H4 (cell line): ENCODE measurements around the gene JUNB. TPM values are rescaled to one million over a fixed set of nuclear protein-coding genes. Genes with fewer than 3 reads are reported as not detected.

Experiments used
- DNase-seq: peaks from one replicate; pipeline ENCODE4 v3.0.0-alpha.2; 2015; ENCODE audit warnings: low spot score
- total RNA-seq: library from RNA; depleted of rRNA; stranded (reverse); fragments of >200 nt; shearing (Covaris generic); gene quantifications from 2 replicates; pipeline ENCODE4 v1.2.3, GENCODE V29; 2014; rRNA removed

Gene JUNB
- total RNA-seq, 1 experiment from 2014 or later = 55.7 TPM

DNA sequence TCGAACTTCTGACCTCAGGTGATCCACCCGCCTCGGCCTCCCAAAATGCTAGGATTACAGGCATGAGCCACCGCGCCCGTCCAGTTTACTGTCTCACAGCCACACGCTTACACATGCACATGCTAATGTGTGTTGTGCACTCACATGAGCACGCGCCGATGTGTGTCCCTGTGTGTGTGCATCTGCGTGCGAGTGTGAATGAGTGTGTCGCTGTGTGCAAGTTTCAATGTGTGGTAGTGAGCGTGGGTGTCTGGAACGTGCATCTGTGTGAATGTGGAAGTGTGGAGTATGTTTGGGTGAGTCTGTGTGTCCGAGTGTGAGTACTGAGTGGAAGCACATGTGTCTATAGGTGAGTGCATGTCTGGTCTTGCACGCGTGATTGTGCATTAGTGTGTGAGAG is 51.2 kb downstream of the JUNB start:
- no peak for DNase-seq

Other genes with a start within 250 kb of the JUNB start
- 4.1 and 5.3 TPM in 2 replicates for gene ZNF564, start 240.0 kb upstream of the JUNB start, total RNA-seq
- gene ZNF490, start 180.7 kb upstream of the JUNB start, total RNA-seq = 2.6 and 5.7 TPM in 2 replicates
- 8.1 and 8.5 TPM in 2 replicates for gene ZNF791, start 180.6 kb upstream of the JUNB start, total RNA-seq
- 34.2 and 53.4 TPM in 2 replicates for gene MAN2B1, start 124.7 kb upstream of the JUNB start, total RNA-seq
- gene WDR83, start 124.7 kb upstream of the JUNB start, total RNA-seq = 12.8 and 13.7 TPM in 2 replicates
- 65.1 and 100 TPM in 2 replicates for gene DHPS, start 109.6 kb upstream of the JUNB start, total RNA-seq
- gene GNG14, start 103.5 kb upstream of the JUNB start, total RNA-seq = not detected in 2 replicates
- 6.4 and 12.7 TPM in 2 replicates for gene FBXW9, start 94.9 kb upstream of the JUNB start, total RNA-seq
- gene TNPO2, start 67.6 kb upstream of the JUNB start, total RNA-seq = 30.1 and 33.0 TPM in 2 replicates
- 238 and 271 TPM in 2 replicates for gene TRIR, start 56.8 kb upstream of the JUNB start, total RNA-seq
- gene GET3, start 54.0 kb upstream of the JUNB start, total RNA-seq = 85.4 and 94.4 TPM in 2 replicates
- 0.06 TPM in 1 of 2 replicates, not detected in the other for gene BEST2, start 39.7 kb upstream of the JUNB start, total RNA-seq
- gene HOOK2, start 15.9 kb upstream of the JUNB start, total RNA-seq = 8.6 and 13.0 TPM in 2 replicates
- 6.1 and 6.7 TPM in 2 replicates for gene PRDX2, start 10.3 kb downstream of the JUNB start, total RNA-seq
- gene THSD8, start 10.6 kb downstream of the JUNB start, total RNA-seq = not detected in 2 replicates
- 74.2 and 92.1 TPM in 2 replicates for gene RNASEH2A, start 15.1 kb downstream of the JUNB start, total RNA-seq
- not detected in 2 replicates for gene RTBDN, start 43.1 kb downstream of the JUNB start, total RNA-seq
- gene MAST1, start 47.0 kb downstream of the JUNB start, total RNA-seq = 5.7 TPM in 1 of 2 replicates, not detected in the other
- gene DNASE2, start 90.0 kb downstream of the JUNB start, total RNA-seq = 64.4 and 68.8 TPM in 2 replicates
- gene KLF1, start 95.7 kb downstream of the JUNB start, total RNA-seq = not detected in 2 replicates
- gene GCDH, start 99.7 kb downstream of the JUNB start, total RNA-seq = 31.0 and 38.3 TPM in 2 replicates
- 1.6 and 2.5 TPM in 2 replicates for gene SYCE2, start 127.8 kb downstream of the JUNB start, total RNA-seq
- 59.4 and 90.9 TPM in 2 replicates for gene FARSA, start 142.2 kb downstream of the JUNB start, total RNA-seq
- gene CALR, start 147.1 kb downstream of the JUNB start, total RNA-seq = 1,463 and 1,526 TPM in 2 replicates
- gene RAD23A, start 154.4 kb downstream of the JUNB start, total RNA-seq = 209 and 217 TPM in 2 replicates
- 46.3 and 47.4 TPM in 2 replicates for gene GADD45GIP1, start 165.7 kb downstream of the JUNB start, total RNA-seq
- 0.06 TPM in 1 of 2 replicates, not detected in the other for gene DAND5, start 178.1 kb downstream of the JUNB start, total RNA-seq
- 9.6 and 13.8 TPM in 2 replicates for gene NFIX, start 204.0 kb downstream of the JUNB start, total RNA-seq